ENCODE data around the gene ZFPL1.

Gene ZFPL1

GRCh38 chr11:65131417-65131776 lies 47.4 kb downstream of the ZFPL1 start:
- no peak for DNase-seq

GRCh38 chr11:65131895-65132237 lies 47.8 kb downstream of the ZFPL1 start:
- no peak for DNase-seq

- DNase-seq = no peak
Observed at GRCh38 chr11:65132238-65132987, 48.4 kb downstream of the ZFPL1 start.

- no peak for DNase-seq
Observed at GRCh38 chr11:65132988-65133700, 49.1 kb downstream of the ZFPL1 start.

GRCh38 chr11:65133724-65134123 lies 49.7 kb downstream of the ZFPL1 start:
- no peak for DNase-seq

GRCh38 chr11:65134240-65134951 lies 50.4 kb downstream of the ZFPL1 start, which contains the start of gene SYVN1:
Gene SYVN1, minus strand, starts transcription at chr11:65134519. Its CDS starts 918 bp downstream, at chr11:65133601.
- peak; percentile 82 for DNase-seq

GRCh38 chr11:65134952-65135632 lies 51.1 kb downstream of the ZFPL1 start:
- peak; percentile 82 for DNase-seq

GRCh38 chr11:65135633-65136145 lies 51.7 kb downstream of the ZFPL1 start:
- DNase-seq = no peak

- no peak for DNase-seq
Observed at GRCh38 chr11:65136515-65137096, 52.6 kb downstream of the ZFPL1 start.

Measured in GDM1 (cell line).